HG03520 (cell line): ENCODE data around the gene ERC2.
A peak's percentile ranks its signal among the peaks of the same experiment; 100 is the strongest.

Experiments
- ATAC-seq: cut with Tn5 transposase; IDR thresholded peaks from one replicate; pipeline ENCODE4 v1.9.1; 2021; ENCODE audit warnings: mild to moderate bottlenecking, moderate library complexity; ENCODE audit not compliant: unreplicated experiment

ERC2 gene

GRCh38 chr3:55488398-55489055, 979.7 kb downstream of the ERC2 start:
- no peak for ATAC-seq

DNA sequence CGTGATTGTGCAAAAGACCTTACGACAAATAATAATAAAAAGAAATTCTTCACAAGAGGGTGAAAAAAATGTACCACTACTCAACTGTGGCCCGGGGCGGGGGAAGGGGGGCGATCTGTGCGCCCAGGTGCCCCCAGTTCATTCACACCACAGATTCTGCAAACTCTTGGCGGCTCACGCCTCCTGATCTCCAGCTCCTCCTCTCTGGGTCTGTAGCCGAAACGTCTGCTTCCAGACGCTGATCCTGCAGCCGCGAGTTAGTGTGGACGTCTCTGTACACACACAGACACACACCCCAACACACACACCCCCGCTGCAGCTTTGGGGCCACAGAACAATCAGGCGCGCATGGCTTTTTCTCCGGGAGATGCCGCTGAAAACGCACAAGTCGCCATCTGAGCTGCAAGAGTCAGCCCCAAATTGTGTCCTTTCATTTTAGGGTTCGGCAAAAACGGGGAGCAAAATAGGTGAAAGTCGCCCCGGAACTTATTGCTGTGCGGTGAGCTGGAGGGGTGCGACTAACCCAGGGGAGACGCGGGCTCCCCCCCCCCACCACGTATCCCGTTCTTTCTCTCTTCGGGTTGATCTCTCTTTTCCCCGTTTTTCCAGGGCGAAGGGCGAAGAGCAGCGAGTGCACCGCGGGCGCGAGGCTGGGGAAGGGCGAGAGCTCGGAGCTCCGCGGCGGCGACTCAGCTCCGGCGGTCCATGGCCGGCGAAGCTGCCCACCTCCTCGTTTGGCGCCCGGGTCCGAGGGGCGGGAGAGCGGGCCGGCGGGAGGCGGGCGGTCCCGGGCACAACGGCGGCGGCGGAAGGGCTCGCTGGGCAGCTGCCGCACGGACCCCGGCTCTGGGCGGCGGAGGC, 980.7 kb downstream of the ERC2 start:
- ATAC-seq = no peak

- ATAC-seq = no peak
Measured at GRCh38 chr3:55486857-55487380, 981.3 kb downstream of the ERC2 start, which contains the start of gene WNT5A. Gene WNT5A, minus strand, starts transcription at chr3:55487306. Its CDS starts 321 bp downstream, at chr3:55486985.

- no peak for ATAC-seq
Measured at GRCh38 chr3:55486101-55486856, 982.0 kb downstream of the ERC2 start.

DNA sequence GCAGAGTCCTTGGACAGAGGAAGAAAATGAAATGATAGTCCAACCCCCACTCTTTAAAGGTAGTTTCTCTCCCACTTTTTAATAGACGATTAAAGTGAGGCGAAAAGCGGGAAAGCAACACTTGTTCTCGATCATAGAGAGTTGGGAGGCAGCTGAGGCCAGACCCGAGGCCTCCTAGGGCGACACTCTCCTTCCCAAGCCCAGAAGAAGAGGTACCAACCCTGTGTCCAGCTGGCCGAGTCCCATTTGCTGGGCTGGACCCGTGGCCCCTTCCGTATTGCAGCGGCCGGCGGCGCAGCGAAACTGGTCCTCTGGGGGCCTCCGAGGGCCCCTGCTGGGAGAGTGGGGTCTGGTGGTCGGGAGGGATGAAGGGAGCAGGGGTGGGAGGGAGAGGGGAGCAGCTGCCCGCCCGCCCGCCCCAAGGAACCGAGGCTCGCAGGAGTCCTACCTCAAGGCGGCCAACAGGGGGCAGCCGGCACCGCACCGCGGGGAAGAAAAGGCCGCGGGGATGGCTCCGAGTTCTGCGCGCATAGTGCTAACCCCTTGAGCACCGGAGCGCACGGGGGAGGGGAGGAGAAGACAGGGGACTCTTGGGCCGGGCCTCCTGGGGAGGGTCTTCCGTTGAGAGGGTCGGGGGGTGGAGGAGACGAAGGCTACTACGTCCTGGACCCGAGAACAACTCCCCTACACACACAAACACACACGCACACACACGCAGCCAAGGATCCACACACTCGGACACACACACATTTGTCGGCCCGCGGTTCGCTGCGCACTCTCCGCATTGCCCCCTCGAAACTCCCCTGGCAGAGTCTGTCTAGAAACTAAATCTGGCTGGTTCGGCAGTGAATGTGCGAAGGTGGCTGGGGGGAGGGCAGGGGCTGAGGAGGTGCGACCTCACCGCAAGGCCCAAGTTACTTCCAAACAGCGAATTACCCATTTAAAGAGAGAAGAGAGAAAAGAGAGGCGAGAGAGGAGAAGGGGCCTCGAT, 983.2 kb downstream of the ERC2 start:
- peak; percentile 51 for ATAC-seq

- ATAC-seq = no peak
Measured at GRCh38 chr3:55484191-55484689, 984.0 kb downstream of the ERC2 start.

GRCh38 chr3:55483196-55484095, 984.8 kb downstream of the ERC2 start:
- no peak for ATAC-seq

DNA sequence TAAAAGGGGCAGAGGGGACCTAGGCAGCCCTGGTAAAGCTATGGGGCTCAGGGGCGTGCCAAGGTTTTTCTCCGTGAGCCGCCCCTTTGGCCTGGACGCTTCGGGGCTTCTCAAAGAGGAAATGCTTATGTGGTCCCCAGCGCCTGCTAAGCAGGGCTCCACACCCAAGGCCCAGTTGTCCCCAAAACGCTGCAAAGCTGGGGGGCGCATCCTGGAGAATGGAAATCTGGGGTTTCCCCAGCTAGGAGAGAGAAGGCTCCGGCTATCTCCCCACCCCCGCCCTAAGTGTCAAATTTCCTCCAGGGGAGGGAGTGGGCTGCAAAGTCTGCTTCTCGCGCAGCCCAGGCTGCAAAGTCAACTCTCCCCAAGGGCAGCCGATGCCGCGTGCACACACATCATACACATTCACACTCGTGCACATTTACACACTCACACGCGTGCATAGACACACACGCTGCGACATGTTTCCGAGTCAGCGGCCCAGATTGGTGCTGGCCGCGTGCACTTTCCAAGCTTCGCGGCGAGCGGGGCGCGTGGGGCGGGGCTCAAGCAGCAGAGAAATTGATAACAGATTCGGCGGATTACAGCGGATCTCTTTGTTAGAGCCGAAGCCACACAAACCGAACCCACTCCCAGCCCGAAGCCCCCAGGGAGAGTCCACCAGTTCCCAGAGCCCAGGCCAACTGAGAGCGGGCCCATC, 985.6 kb downstream of the ERC2 start:
- no peak for ATAC-seq

DNA sequence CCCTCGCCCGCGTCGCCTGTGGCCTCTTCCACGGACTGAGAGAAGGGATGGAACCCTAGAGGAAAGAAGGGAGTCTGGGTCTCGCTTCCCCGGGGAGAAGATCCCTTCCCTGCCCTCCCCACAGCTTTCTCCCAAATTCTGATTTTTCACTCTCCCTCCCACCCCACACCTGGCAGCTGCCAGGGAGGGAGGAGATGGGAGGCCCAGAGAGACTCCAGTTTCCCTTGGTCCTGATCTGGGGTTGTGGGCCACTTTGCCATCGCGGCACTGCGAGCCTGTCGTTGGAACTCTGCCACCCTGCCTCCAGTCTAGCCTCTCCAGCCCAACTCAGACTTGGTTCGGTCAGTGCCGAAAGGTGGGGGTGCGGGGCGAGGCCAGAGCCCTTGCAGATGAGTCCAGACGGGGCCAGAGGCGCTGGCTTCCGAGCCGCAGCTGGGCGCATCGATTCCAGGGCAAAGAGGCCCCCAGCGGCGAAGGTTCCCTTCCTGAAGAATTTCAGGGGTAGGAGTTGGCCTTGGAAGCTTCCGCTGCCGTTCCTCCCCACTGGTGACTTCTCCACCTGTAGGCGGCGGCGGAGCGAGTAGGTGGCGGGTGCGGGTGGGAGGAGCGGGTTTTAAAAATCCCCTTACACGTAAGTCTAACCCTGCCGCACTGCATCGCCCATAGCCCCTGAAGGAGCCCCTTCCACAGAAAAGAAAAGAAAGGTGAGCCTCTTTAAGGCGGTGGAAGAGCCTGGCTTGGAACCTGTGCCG, 986.3 kb downstream of the ERC2 start:
- ATAC-seq = no peak

GRCh38 chr3:55480911-55481743, 987.1 kb downstream of the ERC2 start:
- no peak for ATAC-seq

- ATAC-seq = no peak
Measured at GRCh38 chr3:55477306-55478303, 990.7 kb downstream of the ERC2 start.

DNA sequence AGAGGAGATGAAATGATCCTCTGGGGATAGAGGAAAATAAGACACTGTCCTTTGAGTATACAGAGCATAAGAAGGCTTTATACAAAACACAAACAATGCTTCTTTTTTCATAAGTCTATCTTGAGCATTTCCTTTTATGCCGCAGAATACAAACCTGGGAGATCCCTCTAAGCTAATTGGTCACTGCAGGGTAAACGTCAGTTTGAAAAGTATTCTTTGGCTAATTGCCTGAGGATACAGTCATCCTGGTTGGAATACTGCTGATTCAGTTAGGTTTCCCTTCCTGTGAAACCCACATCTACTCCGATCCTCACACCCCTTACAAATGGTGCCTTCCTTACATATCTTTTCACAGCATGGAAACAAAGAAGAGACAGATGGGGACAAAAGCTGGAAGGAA, 991.8 kb downstream of the ERC2 start:
- no peak for ATAC-seq

GRCh38 chr3:55474213-55474632, 994.0 kb downstream of the ERC2 start:
- no peak for ATAC-seq

DNA sequence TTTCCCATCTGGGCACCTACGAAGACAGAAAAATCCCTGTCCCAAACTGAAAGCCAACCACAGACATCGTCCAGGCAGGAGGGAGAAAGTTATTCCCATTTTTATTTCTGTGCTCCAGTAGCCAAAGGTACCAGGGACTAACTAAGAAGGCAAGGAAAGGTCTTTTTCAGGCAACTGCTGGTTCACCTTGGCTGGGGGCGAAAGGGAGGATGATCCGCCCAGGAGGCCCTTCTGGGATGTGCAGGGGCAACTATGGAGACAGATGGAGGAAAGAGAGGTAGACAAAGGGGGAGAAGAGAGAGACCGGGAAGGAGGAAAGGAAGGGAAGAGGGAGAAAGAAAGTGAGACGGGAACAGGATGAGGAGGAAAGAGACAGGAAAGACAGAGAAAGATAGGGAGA, 994.5 kb downstream of the ERC2 start:
- ATAC-seq = no peak

GRCh38 chr3:55471522-55472280, 996.6 kb downstream of the ERC2 start:
- no peak for ATAC-seq
